Progenitor cell of endocrine pancreas (in vitro differentiated cells): ENCODE measurements around the gene PSMA2. TPM values are rescaled to one million over a fixed set of nuclear protein-coding genes. Genes with fewer than 3 reads are reported as not detected.

Experiments
- DNase-seq: peaks from one replicate; pipeline ENCODE4 v3.0.0; 2021; ENCODE audit warnings: low spot score; ENCODE audit not compliant: unreplicated experiment
- H3K27ac Mint-ChIP-seq: 2 replicates; pipeline ENCODE4 v1.8.0; 2021; ENCODE audit warnings: mild to moderate bottlenecking, moderate library complexity, mixed read lengths
- H3K27me3 Mint-ChIP-seq: 2 replicates; pipeline ENCODE4 v1.8.0; 2021; ENCODE audit warnings: mixed read lengths
- H3K36me3 Mint-ChIP-seq: 2 replicates; pipeline ENCODE4 v1.8.0; 2022; ENCODE audit warnings: mixed read lengths; ENCODE audit not compliant: insufficient read depth
- H3K4me1 Mint-ChIP-seq: 2 replicates; pipeline ENCODE4 v1.8.0; 2021; ENCODE audit warnings: low read depth, mixed read lengths
- H3K4me3 Mint-ChIP-seq: 2 replicates; pipeline ENCODE4 v1.8.0; 2021; ENCODE audit warnings: low read depth, mild to moderate bottlenecking, moderate library complexity, mixed read lengths
- H3K9me3 Mint-ChIP-seq: 2 replicates; pipeline ENCODE4 v1.8.0; 2021; ENCODE audit warnings: low read depth, mixed read lengths
- CTCF ChIP-seq: fragments of 200-600 bp; sonication (generic); IDR thresholded peaks from one replicate; pipeline ENCODE4 v1.5.0; 2021; ENCODE audit warnings: antibody characterized with exemption, mild to moderate bottlenecking; ENCODE audit not compliant: unreplicated experiment
- total RNA-seq: library from RNA; stranded (reverse); gene quantifications from 2 replicates; pipeline ENCODE4 v1.2.1, GENCODE V29; 2021

Gene PSMA2
- total RNA-seq, 1 donor from 2014 or later: 99.9 TPM

GRCh38 chr7:42883950-42884349 lies 48.0 kb downstream of the PSMA2 start:
- DNase-seq: no peak
- H3K4me1 Mint-ChIP-seq: peaks cover 16% of the 10 kb centered on the region
- no peak overlapping the region for H3K4me3 Mint-ChIP-seq
- H3K27me3 Mint-ChIP-seq: no peaks in the 10 kb centered on the region
- no peak for TF ChIP-seq CTCF
- H3K27ac Mint-ChIP-seq: no peak overlapping the region
- no peaks in the 10 kb centered on the region for H3K9me3 Mint-ChIP-seq
- H3K36me3 Mint-ChIP-seq: no peaks in the 10 kb centered on the region

GRCh38 chr7:42880392-42880791 lies 51.6 kb downstream of the PSMA2 start:
- no peak overlapping the region for H3K4me3 Mint-ChIP-seq
- H3K27me3 Mint-ChIP-seq: no peaks in the 10 kb centered on the region
- no peaks in the 10 kb centered on the region for H3K36me3 Mint-ChIP-seq
- no peak for DNase-seq
- TF ChIP-seq CTCF: no peak
- H3K4me1 Mint-ChIP-seq: no peaks in the 10 kb centered on the region
- H3K27ac Mint-ChIP-seq: no peak overlapping the region
- no peaks in the 10 kb centered on the region for H3K9me3 Mint-ChIP-seq

GRCh38 chr7:42878303-42878702 lies 53.7 kb downstream of the PSMA2 start:
- Mint-ChIP-seq H3K4me3 (no peak overlapping the region), H3K4me1 (no peaks in the 10 kb centered on the region), H3K27me3 (peaks cover 3% of the 10 kb centered on the region), H3K9me3 (no peaks in the 10 kb centered on the region), H3K27ac (no peak overlapping the region), H3K36me3 (no peaks in the 10 kb centered on the region)
- DNase-seq: no peak
- no peak for TF ChIP-seq CTCF

- Mint-ChIP-seq H3K36me3 (no peaks in the 10 kb centered on the region), H3K9me3 (no peaks in the 10 kb centered on the region)
- no peak for TF ChIP-seq CTCF
Measured at GRCh38 chr7:42877862-42878261, 54.1 kb downstream of the PSMA2 start.

GRCh38 chr7:42876182-42877068 lies 55.5 kb downstream of the PSMA2 start:
- no peak overlapping the region for H3K27ac Mint-ChIP-seq
- H3K9me3 Mint-ChIP-seq: no peaks in the 10 kb centered on the region
- TF ChIP-seq CTCF: peak; percentile 81
- no peaks in the 10 kb centered on the region for H3K4me1 Mint-ChIP-seq
- H3K4me3 Mint-ChIP-seq: no peak overlapping the region
- H3K27me3 Mint-ChIP-seq: peaks cover 10% of the 10 kb centered on the region
- DNase-seq: peak; percentile 49
- no peaks in the 10 kb centered on the region for H3K36me3 Mint-ChIP-seq

More at GRCh38 chr7:42877862-42878261, 54.1 kb downstream of the PSMA2 start:
- H3K4me1 Mint-ChIP-seq: no peaks in the 10 kb centered on the region
- H3K27ac Mint-ChIP-seq: no peak overlapping the region
- no peak for DNase-seq
- no peak overlapping the region for H3K4me3 Mint-ChIP-seq
- peaks cover 4% of the 10 kb centered on the region for H3K27me3 Mint-ChIP-seq
